Neural cell (in vitro differentiated cells): ENCODE measurements around the gene PTPN18. TPM values are rescaled to one million over a fixed set of nuclear protein-coding genes. Genes with fewer than 3 reads are reported as not detected.

Experiments used
- H2AFZ ChIP-seq: fragments of 200-600, 300-800 bp; sonication (generic), shearing (Covaris generic); 2 replicates; pipeline ENCODE4 v1.6.0; 2014; ENCODE audit warnings: low read depth, mild to moderate bottlenecking, antibody characterized with exemption, low read length, moderate library complexity
- H3F3A ChIP-seq: fragments of 200-600 bp; shearing (Covaris generic); 2 replicates; pipeline ENCODE4 v1.6.1; 2016; ENCODE audit warnings: mild to moderate bottlenecking, moderate library complexity, mixed read lengths, antibody characterized with exemption, low read length; ENCODE audit not compliant: insufficient read depth, poor library complexity, severe bottlenecking
- H3K27ac ChIP-seq: fragments of 200-600, 300-800 bp; sonication (generic), shearing (Covaris generic); 2 replicates; pipeline ENCODE4 v1.5.1; 2014; ENCODE audit warnings: mild to moderate bottlenecking, low read length, moderate library complexity
- H3K27me3 ChIP-seq: fragments of 300-800, 200-600 bp; sonication (generic), shearing (Covaris generic); 2 replicates; pipeline ENCODE4 v1.6.0; 2014; ENCODE audit warnings: mild to moderate bottlenecking, low read depth, low read length, moderate library complexity; ENCODE audit not compliant: insufficient read depth
- H3K36me3 ChIP-seq: fragments of 300-800, 200-600 bp; sonication (generic), shearing (Covaris generic); 2 replicates; pipeline ENCODE4 v1.5.1; 2014; ENCODE audit warnings: mild to moderate bottlenecking, antibody characterized with exemption, low read length, moderate library complexity; ENCODE audit not compliant: insufficient read depth
- H3K4me2 ChIP-seq: fragments of 300-800, 200-600 bp; sonication (generic), shearing (Covaris generic); 2 replicates; pipeline ENCODE4 v1.6.0; 2014; ENCODE audit warnings: mild to moderate bottlenecking, low read length
- H3K4me3 ChIP-seq: fragments of 300-800, 200-600 bp; sonication (generic), shearing (Covaris generic); 2 replicates; pipeline ENCODE4 v1.5.1; 2014; ENCODE audit warnings: mild to moderate bottlenecking, low read length, moderate library complexity
- H3K79me2 ChIP-seq: fragments of 200-600 bp; shearing (Covaris generic); replicated peaks from 2 replicates; pipeline ENCODE4 v1.6.0; 2014; ENCODE audit warnings: mild to moderate bottlenecking, low read length, moderate library complexity; ENCODE audit not compliant: insufficient read depth
- H3K9ac ChIP-seq: fragments of 300-800, 200-600 bp; sonication (generic), shearing (Covaris generic); 2 replicates; pipeline ENCODE4 v1.6.1; 2016; ENCODE audit warnings: mild to moderate bottlenecking, low read length, mixed read lengths
- H3K9me2 ChIP-seq: fragments of 200-600 bp; shearing (Covaris generic); 2 replicates; pipeline ENCODE4 v1.6.1; 2016; ENCODE audit warnings: mild to moderate bottlenecking, low read length, mixed read lengths; ENCODE audit not compliant: insufficient read depth
- H3K9me3 ChIP-seq: fragments of 200-600, 300-800 bp; sonication (generic), shearing (Covaris generic); 2 replicates; pipeline ENCODE4 v1.6.1; 2016; ENCODE audit warnings: mild to moderate bottlenecking, mixed run types, low read length, moderate library complexity, mixed read lengths
- H4K20me1 ChIP-seq: fragments of 200-600 bp; shearing (Covaris generic); 2 replicates; pipeline ENCODE4 v1.6.1; 2016; ENCODE audit warnings: mild to moderate bottlenecking, mixed run types; ENCODE audit not compliant: insufficient read depth
- EP300 ChIP-seq: fragments of 450-650 bp; conservative IDR thresholded peaks from 2 replicates; pipeline ENCODE4 v1.6.1; 2014; ENCODE audit warnings: antibody characterized with exemption, mild to moderate bottlenecking, moderate library complexity; ENCODE audit not compliant: poor library complexity, severe bottlenecking
- EZH2 ChIP-seq: fragments of 200-600, 300-800 bp; shearing (Covaris generic), sonication (generic); IDR thresholded peaks from 2 replicates; pipeline ENCODE4 v1.6.1; 2014; ENCODE audit warnings: antibody characterized with exemption, low read length, borderline replicate concordance, mild to moderate bottlenecking; ENCODE audit not compliant: insufficient read depth, poor library complexity, severe bottlenecking
- MXI1 ChIP-seq: fragments of 450-650 bp; conservative IDR thresholded peaks from 2 replicates; pipeline ENCODE4 v1.6.1; 2014; ENCODE audit warnings: antibody characterized with exemption, mild to moderate bottlenecking; ENCODE audit not compliant: poor library complexity, severe bottlenecking
- POLR2AphosphoS5 ChIP-seq: IDR thresholded peaks from 2 replicates; pipeline ENCODE4 v1.6.1; 2012
- RAD21 ChIP-seq: fragments of 450-650 bp; conservative IDR thresholded peaks from 2 replicates; pipeline ENCODE4 v1.6.1; 2014; ENCODE audit warnings: antibody characterized with exemption, mild to moderate bottlenecking, moderate library complexity
- SMC3 ChIP-seq: fragments of 450-650 bp; conservative IDR thresholded peaks from 2 replicates; pipeline ENCODE4 v1.6.1; 2014; ENCODE audit warnings: antibody characterized with exemption, mild to moderate bottlenecking, moderate library complexity; ENCODE audit not compliant: poor library complexity
- TAF1 ChIP-seq: IDR thresholded peaks from 2 replicates; pipeline ENCODE4 v1.6.1; 2012; ENCODE audit warnings: low read depth
- polyA plus RNA-seq: library from polyadenylated mRNA; depleted of rRNA; stranded (reverse); fragments of >200 nt; gene quantifications from 2 replicates; pipeline ENCODE4 v1.2.3, GENCODE V29; 2014
- TF ChIP-seq, protein P1 (sequence below): IDR thresholded peaks from 2 replicates; pipeline ENCODE4 v1.6.1; 2012; ENCODE audit warnings: borderline replicate concordance
- TF ChIP-seq, protein P2 (sequence below): fragments of 450-650 bp; IDR thresholded peaks from 2 replicates; pipeline ENCODE4 v1.5.1; 2014; ENCODE audit warnings: antibody characterized with exemption, mild to moderate bottlenecking, moderate library complexity; ENCODE audit not compliant: poor library complexity, severe bottlenecking

The PTPN18 gene
- polyA plus RNA-seq, 1 donor from 2014 or later: 13.3 TPM

- H3K79me2 ChIP-seq: no peaks in the 10 kb centered on the region
- H3K4me3 ChIP-seq: peak overlapping the region; percentile 87
- TF ChIP-seq, protein P1, sequence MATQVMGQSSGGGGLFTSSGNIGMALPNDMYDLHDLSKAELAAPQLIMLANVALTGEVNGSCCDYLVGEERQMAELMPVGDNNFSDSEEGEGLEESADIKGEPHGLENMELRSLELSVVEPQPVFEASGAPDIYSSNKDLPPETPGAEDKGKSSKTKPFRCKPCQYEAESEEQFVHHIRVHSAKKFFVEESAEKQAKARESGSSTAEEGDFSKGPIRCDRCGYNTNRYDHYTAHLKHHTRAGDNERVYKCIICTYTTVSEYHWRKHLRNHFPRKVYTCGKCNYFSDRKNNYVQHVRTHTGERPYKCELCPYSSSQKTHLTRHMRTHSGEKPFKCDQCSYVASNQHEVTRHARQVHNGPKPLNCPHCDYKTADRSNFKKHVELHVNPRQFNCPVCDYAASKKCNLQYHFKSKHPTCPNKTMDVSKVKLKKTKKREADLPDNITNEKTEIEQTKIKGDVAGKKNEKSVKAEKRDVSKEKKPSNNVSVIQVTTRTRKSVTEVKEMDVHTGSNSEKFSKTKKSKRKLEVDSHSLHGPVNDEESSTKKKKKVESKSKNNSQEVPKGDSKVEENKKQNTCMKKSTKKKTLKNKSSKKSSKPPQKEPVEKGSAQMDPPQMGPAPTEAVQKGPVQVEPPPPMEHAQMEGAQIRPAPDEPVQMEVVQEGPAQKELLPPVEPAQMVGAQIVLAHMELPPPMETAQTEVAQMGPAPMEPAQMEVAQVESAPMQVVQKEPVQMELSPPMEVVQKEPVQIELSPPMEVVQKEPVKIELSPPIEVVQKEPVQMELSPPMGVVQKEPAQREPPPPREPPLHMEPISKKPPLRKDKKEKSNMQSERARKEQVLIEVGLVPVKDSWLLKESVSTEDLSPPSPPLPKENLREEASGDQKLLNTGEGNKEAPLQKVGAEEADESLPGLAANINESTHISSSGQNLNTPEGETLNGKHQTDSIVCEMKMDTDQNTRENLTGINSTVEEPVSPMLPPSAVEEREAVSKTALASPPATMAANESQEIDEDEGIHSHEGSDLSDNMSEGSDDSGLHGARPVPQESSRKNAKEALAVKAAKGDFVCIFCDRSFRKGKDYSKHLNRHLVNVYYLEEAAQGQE: no peak
- TF ChIP-seq EP300 (no peak), RAD21 (no peak), MXI1 (no peak), SMC3 (no peak), TAF1 (no peak), EZH2 (no peak), POLR2AphosphoS5 (no peak)
- TF ChIP-seq, protein P2, sequence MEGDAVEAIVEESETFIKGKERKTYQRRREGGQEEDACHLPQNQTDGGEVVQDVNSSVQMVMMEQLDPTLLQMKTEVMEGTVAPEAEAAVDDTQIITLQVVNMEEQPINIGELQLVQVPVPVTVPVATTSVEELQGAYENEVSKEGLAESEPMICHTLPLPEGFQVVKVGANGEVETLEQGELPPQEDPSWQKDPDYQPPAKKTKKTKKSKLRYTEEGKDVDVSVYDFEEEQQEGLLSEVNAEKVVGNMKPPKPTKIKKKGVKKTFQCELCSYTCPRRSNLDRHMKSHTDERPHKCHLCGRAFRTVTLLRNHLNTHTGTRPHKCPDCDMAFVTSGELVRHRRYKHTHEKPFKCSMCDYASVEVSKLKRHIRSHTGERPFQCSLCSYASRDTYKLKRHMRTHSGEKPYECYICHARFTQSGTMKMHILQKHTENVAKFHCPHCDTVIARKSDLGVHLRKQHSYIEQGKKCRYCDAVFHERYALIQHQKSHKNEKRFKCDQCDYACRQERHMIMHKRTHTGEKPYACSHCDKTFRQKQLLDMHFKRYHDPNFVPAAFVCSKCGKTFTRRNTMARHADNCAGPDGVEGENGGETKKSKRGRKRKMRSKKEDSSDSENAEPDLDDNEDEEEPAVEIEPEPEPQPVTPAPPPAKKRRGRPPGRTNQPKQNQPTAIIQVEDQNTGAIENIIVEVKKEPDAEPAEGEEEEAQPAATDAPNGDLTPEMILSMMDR: no peak
- no peaks in the 10 kb centered on the region for H3K9me2 ChIP-seq
- H3K36me3 ChIP-seq: no peaks in the 10 kb centered on the region
- peak overlapping the region; percentile 49 for H3K27ac ChIP-seq
- H3K27me3 ChIP-seq: no peaks in the 10 kb centered on the region
- H3K9me3 ChIP-seq: no peaks in the 10 kb centered on the region
- no peaks in the 10 kb centered on the region for H4K20me1 ChIP-seq
- peak overlapping the region; percentile 91 for H2AFZ ChIP-seq
- H3F3A ChIP-seq: no peaks in the 10 kb centered on the region
- H3K9ac ChIP-seq: peak overlapping the region; percentile 75
- H3K4me2 ChIP-seq: peak overlapping the region; percentile 62
Observed at GRCh38 chr2:130371723-130372054, 15.8 kb downstream of the PTPN18 start.

DNA sequence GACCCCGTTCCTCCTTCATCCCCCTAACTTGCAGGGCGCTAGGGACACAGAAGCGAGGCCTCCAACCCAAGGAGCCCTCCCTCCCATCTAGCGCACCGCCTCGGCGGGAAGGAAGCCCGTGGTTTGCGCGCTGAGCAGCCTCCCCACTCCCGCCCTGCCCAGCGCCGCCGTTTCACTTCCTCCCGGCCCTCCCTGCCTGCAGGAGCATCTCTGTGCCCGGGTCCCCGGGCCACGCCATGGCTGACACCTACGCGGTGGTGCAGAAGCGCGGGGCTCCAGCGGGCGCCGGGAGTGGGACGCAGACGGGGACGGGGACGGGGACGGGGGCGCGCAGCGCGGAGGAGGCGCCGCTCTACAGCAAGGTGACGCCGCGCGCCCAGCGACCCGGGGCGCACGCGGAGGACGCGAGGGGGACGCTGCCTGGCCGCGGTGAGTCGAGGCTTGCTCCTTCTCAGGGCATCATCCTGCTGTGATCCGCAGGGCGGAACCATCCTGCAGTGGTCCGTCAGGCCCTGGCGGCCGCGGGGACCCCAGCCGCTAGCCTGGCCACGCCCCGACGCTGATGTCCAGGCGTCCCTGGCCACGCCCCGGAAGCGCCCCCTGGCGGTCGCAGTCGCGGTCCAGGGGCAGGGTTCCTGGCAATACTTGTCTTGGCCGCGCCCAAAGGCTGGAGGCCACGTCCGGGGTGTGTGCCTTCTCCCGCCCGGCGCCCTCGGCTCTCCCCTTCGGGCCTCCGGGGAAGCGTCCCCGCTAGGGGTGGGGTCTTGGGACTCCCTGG is 16.4 kb downstream of the PTPN18 start:
- Histone ChIP-seq H3K27ac (peak overlapping the region; percentile 49), H3K36me3 (no peaks in the 10 kb centered on the region), H3K9me2 (no peaks in the 10 kb centered on the region), H3K4me3 (peak overlapping the region; percentile 87), H3K9me3 (no peaks in the 10 kb centered on the region), H3K79me2 (no peaks in the 10 kb centered on the region), H3K4me2 (peak overlapping the region; percentile 62), H3F3A (no peaks in the 10 kb centered on the region), H2AFZ (peak overlapping the region; percentile 91), H3K9ac (peak overlapping the region; percentile 75), H4K20me1 (no peaks in the 10 kb centered on the region), H3K27me3 (no peaks in the 10 kb centered on the region)
- TF ChIP-seq POLR2AphosphoS5 (peak; percentile 56), MXI1 (peak; percentile 68), EP300 (no peak), RAD21 (peak; percentile 51), TAF1 (peak; percentile 44), SMC3 (peak; percentile 68), EZH2 (no peak)
- TF ChIP-seq, protein P2: peak; percentile 86
- TF ChIP-seq, protein P1: peak; percentile 45
